NCI-H460 (cell line): ENCODE measurements around the gene CCDC172. TPM values are rescaled to one million over a fixed set of nuclear protein-coding genes. Genes with fewer than 3 reads are reported as not detected.

ENCODE experiments used
- DNase-seq: peaks from one replicate; pipeline ENCODE4 v3.0.0-alpha.2; 2016; ENCODE audit warnings: low read depth; ENCODE audit errors: extremely low read depth
- small RNA-seq, 2 experiments: library from RNA; depleted of rRNA; stranded (forward); fragments of <200 nt; gene quantifications; one replicate each; pipeline ENCODE3, GENCODE V24; 2014
- total RNA-seq: library from RNA; depleted of rRNA; stranded (reverse); fragments of >200 nt; shearing (Covaris generic); gene quantifications from 2 replicates; pipeline ENCODE4 v1.2.3, GENCODE V29; 2014; rRNA removed

The CCDC172 gene
- total RNA-seq, 1 experiment from 2014 or later, result not detected

GRCh38 chr10:116427671-116428070, 103.4 kb downstream of the CCDC172 start, which contains the start of gene PNLIPRP3:
PNLIPRP3 (plus strand) TSS chr10:116427847; CDS start chr10:116428013, 166 bp downstream.
- DNase-seq, result no peak

- no peak for DNase-seq
Observed at GRCh38 chr10:116429288-116429977, 105.2 kb downstream of the CCDC172 start.

Small RNAs within 50 kb of the gene (small RNA-seq; reads per million reads assigned to genes)
- gene SNRPGP6, result 0 reads per million in 2 experiments

Other genes starting within 250 kb of the CCDC172 start
- 0.69 and 0.92 TPM in 2 replicates for gene GFRA1, start 51.2 kb upstream of the CCDC172 start, total RNA-seq
- gene PNLIPRP3, start 103.4 kb downstream of the CCDC172 start, total RNA-seq, result not detected in 2 replicates
- gene PNLIP, start 221.5 kb downstream of the CCDC172 start, total RNA-seq, result not detected in 2 replicates